Measurements from ENCODE around the gene NUP205.

The NUP205 gene

DNA sequence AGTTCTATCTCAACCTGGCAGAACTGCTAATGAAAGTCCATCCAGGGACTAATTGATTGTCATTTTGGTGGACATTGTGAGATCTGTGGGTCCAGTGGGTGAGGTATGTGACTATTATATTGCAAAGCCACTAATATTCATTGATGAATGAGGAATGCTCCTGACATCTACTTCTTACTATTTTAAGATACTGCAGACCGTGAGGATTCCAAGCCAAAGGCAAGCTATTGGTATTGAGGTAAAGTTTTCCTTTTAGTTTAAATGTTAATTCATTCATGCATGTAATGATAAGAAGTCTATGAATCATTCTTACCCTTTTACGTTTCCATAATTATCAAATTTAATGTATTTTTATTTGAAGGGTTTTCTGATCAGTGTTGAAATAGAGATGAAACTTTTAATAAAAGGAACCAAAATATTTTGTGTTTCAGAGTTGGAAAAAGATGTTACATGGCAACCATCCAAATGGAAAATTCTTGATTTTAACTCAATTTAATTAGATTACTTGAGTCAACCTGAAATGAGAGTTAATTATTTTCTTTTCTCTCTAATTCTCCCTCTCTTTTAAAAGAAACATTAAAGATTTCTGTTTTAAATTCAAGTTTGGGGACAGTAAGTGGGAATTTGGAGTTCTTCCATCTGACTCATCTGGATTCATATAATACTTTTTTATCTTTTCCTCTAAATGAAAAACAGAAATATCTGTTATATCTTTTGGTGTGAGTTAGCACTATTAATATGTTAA, 39.6 kb downstream of the NUP205 start:
- Histone ChIP-seq H3K27ac (no peak overlapping the region), H3K4me3 (no peak overlapping the region)
- TF ChIP-seq, protein P1, sequence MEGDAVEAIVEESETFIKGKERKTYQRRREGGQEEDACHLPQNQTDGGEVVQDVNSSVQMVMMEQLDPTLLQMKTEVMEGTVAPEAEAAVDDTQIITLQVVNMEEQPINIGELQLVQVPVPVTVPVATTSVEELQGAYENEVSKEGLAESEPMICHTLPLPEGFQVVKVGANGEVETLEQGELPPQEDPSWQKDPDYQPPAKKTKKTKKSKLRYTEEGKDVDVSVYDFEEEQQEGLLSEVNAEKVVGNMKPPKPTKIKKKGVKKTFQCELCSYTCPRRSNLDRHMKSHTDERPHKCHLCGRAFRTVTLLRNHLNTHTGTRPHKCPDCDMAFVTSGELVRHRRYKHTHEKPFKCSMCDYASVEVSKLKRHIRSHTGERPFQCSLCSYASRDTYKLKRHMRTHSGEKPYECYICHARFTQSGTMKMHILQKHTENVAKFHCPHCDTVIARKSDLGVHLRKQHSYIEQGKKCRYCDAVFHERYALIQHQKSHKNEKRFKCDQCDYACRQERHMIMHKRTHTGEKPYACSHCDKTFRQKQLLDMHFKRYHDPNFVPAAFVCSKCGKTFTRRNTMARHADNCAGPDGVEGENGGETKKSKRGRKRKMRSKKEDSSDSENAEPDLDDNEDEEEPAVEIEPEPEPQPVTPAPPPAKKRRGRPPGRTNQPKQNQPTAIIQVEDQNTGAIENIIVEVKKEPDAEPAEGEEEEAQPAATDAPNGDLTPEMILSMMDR (IDR thresholded peaks at IDR 0.05): no peak
- DNase-seq (ENCODE audit: low spot score): no peak

DNA sequence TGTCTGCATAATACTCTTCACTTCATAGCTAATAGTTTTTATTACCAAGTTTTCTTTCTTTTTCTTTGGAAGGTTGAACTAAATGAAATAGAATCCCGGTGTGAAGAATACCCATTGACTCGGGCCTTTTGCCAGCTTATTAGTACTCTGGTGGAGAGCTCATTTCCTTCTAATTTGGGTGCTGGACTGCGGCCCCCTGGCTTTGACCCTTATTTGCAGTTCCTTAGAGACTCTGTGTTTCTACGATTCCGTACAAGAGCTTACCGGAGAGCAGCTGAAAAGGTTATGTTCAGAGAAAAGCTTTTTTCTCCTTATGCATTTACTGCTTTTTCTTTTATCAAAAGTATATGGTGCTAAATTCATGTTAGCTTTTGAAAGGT, 40.2 kb downstream of the NUP205 start:
- TF ChIP-seq, protein P1 (IDR thresholded peaks at IDR 0.05): no peak
- H3K27ac ChIP-seq: no peak overlapping the region
- H3K4me3 ChIP-seq: no peak overlapping the region
- DNase-seq (ENCODE audit: low spot score): no peak

DNA sequence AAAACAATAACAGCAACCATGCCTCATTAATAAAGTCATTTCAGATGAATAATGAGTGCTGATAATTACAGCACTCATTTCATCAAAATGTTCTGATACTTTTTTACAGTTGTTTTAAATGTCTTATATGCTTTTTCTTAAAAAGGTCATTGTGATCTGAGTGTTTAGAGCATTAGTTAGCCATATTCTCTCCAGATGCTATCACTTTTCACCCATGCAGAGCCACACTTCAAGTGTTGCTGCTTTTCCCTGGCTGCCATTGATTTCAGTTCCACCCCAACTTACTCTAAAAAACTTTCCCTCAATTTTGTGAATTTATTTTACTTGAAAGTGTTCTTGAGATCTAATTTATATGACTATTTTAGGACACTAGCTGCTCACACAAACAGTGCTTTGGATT, 41.8 kb downstream of the NUP205 start:
- no peak for DNase-seq (ENCODE audit: low spot score)
- TF ChIP-seq, protein P1 (IDR thresholded peaks at IDR 0.05): no peak
- H3K4me3 ChIP-seq: no peak overlapping the region
- no peak overlapping the region for H3K27ac ChIP-seq

DNA sequence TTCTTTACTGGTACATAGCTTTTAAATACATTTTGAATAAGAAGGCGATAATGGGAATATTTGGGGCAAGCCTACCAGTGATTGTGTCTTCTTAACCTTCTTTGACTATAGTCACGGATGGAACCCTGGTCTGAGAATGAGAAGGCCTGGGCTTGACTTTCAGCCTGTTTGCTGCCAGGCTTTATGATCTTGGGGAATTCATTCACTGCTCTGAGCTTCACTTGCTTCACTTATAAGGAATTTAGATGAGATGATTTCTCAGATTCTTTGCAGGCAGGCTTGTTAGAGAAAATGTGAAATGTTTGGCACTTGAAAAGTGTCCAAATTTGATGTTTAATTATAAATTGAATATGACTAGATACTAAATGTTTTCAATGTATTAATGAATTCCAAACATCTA, 42.5 kb downstream of the NUP205 start:
- TF ChIP-seq, protein P1 (IDR thresholded peaks at IDR 0.05): no peak
- no peak for DNase-seq (ENCODE audit: low spot score)
- H3K4me3 ChIP-seq: no peak overlapping the region
- no peak overlapping the region for H3K27ac ChIP-seq

DNA sequence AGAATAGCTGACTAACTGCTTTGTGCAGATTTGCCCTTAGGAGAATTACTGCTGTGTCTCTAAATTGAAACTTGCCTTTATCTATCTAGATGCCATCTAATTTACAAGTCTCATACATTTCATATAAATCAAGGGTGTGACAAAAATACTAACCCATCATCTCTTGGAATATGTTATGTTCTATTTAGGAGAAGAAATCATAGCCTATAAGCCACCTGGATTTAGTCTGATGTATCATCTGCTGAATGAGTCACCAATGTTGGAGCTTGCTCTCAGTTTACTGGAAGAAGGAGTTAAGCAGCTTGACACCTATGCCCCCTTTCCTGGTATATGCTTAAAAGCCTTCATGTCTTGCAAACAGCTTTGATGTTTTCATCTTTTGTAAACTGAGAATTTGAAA, 43.5 kb downstream of the NUP205 start:
- TF ChIP-seq, protein P1 (IDR thresholded peaks at IDR 0.05): no peak
- DNase-seq (ENCODE audit: low spot score): no peak
- H3K4me3 ChIP-seq: no peak overlapping the region
- H3K27ac ChIP-seq: no peak overlapping the region

DNA sequence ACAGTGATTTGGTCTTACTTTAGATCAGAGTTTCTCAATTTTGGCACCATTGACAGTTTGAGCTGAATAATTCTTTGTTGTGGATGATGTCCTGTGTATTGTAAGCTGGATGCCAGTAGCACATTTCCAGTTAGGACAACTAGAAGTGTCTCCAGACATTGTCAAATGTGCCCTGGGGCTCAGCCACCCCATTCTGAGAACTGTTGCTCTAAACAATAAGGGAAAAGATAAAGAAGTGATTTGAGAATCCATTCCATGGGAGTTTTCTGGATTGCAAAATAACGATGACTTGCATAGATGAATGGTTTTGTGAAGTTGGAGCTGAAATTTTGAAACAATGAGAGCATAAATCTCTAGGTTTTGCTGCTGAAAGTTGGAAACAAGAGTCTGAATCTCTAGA, 44.6 kb downstream of the NUP205 start:
- Histone ChIP-seq H3K4me3 (no peak overlapping the region), H3K27ac (no peak overlapping the region)
- TF ChIP-seq, protein P1 (IDR thresholded peaks at IDR 0.05): no peak
- no peak for DNase-seq (ENCODE audit: low spot score)

DNA sequence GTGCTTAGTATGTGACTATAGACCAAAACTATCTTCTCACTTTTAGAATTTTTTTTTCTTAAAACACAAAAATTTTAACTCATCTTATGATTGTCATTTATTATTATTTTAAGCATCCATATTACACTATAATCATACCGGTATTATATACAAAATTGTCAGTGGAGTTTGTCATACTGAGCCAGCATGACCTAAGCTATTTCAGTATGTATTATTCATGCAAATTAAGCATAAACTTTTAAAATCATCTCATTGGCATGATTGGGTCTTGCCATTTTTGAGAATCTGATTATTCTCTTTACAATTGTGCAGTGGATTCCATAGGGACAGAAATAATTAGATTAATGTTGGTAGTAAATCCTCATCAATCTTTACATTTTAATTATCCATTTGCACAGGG, 58.4 kb downstream of the NUP205 start:
- DNase-seq (ENCODE audit: low spot score): no peak
- no peak overlapping the region for H3K27ac ChIP-seq
- TF ChIP-seq, protein P1 (IDR thresholded peaks at IDR 0.05): no peak
- H3K4me3 ChIP-seq: no peak overlapping the region

Data from coronary artery (tissue), 2 donors.